ENCODE data around the gene HERC4.

- TF ChIP-seq GATA3 (IDR thresholded peaks at IDR 0.05; ENCODE audit: low read depth, low read length) (no peak), GATA2 (IDR thresholded peaks at IDR 0.05; ENCODE audit: low read depth, low read length) (no peak)
Measured at GRCh38 chr10:68111584-68111983, 36.5 kb upstream of the HERC4 start.
